ENCODE measurements around the gene CEACAM8.
"Not testable (repeated sequence)": the region's sequence is repeated elsewhere in the genome, so short reads cannot be mapped to it uniquely, and the experiment has no call there.

CEACAM8 gene

DNA sequence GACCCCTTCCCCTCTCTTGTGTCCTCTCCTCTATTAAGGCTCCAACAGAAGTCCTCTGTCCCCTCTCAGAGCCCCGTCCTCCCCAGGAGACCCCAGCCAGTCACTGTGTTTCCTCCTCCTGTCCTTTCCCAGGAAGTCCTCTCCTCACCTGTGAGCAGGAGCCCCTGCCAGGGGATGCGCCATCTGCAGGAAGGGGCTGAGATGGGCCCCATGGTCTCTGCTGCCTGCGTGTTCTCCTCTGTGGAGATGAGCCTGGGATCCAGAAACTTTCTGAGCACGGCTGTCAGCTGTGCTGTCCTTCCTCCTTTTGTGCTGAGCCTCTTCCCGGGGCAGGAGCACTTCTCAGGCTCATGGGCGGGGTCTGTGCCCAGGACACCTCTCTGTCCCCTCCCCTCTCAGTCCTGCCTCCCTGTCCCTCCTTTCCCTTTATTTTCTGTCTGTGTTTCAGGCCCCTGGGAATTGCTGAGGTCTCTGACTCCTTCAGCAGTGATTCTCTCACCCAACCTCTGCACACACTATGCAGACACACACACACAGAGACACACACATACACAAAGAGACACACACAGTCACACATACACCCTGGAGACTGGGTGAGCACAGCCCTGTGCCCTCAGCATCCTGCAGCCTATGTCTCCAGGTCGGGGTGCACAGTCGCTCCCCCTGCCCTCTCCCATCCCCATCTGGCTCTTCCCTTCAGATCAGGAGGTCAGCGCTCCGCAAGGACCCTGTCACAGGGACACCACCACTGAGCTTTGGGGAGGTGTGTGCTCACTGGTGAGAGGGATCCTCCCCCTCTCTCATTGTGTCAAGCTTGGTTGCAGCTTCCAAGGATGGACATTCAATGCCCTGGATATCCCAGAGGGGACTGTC, at the start of gene CEACAM8:
Gene CEACAM8, minus strand, starts transcription at position 308 of the 873 bp plus-strand sequence. Its CDS starts 96 bp downstream, at position 212.
- DNase-seq (ENCODE audit: low spot score): no peak

DNA sequence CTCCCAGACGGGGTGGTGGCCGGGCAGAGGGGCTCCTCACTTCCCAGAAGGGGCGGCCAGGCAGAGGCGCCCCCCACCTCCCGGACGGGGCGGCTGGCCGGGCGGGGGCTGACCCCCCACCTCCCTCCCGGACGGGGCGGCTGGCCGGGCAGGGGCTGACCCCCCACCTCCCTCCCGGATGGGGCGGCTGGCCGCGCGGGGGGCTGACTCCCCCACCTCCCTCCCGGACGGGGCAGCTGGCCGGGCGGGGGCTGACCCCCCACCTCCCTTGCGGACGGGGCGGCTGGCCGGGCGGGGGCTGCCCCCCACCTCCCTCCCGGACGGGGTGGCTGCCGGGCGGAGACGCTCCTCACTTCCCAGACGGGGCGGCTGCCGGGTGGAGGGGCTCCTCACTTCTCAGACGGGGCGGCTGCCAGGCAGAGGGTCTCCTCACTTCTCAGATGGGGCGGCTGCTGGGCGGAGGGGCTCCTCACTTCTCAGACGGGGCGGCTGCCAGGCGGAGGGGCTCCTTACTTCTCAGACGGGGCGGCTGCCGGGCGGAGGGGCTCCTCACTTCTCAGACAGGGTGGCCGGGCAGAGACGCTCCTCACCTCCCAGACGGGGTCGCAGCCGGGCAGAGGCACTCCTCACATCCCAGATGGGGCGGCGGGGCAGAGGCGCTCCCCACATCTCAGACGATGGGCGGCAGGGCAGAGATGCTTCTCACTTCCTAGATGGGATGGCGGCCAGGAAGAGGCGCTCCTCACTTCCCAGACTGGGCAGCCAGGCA, 44.8 kb upstream of the CEACAM8 start:
- DNase-seq (ENCODE audit: low spot score): not testable (repeated sequence)

GRCh38 chr19:42635233-42635539, 40.5 kb upstream of the CEACAM8 start:
- no peak for DNase-seq (ENCODE audit: low spot score)

- peak; percentile 27 for DNase-seq (ENCODE audit: low spot score)
Measured at GRCh38 chr19:42634409-42635232, 39.9 kb upstream of the CEACAM8 start.

DNA sequence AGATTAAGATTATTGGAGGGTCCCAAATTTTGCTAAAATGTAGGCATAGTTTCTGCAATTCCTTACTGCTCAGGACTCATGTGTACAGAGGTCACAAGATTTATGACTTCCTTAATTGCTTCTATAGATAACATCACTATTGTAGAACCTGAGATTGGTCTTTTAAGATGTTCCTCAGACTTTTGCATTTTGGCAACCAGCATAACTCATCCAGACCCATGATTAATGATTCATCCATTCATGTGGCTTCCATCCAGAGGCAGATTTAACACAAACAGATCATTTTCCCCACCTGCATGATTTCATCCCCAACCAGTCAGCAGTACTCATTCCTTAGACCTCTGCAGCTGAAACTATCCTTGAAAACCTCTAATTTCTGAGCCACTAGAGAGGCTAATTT, 34.5 kb upstream of the CEACAM8 start:
- no peak for DNase-seq (ENCODE audit: low spot score)

GRCh38 chr19:42628411-42629140, 33.9 kb upstream of the CEACAM8 start:
- no peak for DNase-seq (ENCODE audit: low spot score)

- no peak for DNase-seq (ENCODE audit: low spot score)
Measured at GRCh38 chr19:42627916-42628315, 33.2 kb upstream of the CEACAM8 start.

- no peak for DNase-seq (ENCODE audit: low spot score)
Measured at GRCh38 chr19:42626181-42626580, 31.5 kb upstream of the CEACAM8 start.

- DNase-seq (ENCODE audit: low spot score): no peak
Measured at GRCh38 chr19:42619271-42619670, 24.5 kb upstream of the CEACAM8 start.

GRCh38 chr19:42613666-42614065, 18.9 kb upstream of the CEACAM8 start:
- DNase-seq (ENCODE audit: low spot score): no peak

DNA sequence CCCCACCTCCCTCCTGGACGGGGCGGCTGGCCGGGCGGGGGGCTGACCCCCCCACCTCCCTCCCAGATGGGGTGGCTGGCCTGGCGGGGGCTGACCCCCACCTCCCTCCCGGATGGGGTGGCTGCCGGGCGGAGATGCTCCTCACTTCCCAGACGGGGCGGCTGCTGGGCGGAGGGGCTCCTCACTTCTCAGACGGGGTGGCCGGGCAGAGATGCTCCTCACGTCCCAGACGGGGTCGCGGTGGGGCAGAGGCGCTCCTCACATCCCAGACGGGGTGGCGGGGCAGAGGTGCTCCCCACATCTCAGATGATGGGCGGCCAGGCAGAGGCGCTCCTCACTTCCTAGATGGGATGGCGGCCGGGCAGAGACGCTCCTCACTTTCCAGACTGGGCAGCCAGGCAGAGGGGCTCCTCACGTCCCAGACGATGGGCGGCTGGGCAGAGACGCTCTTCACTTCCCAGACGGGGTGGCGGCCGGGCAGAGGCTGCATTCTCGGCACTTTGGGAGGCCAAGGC, 15.7 kb upstream of the CEACAM8 start:
- DNase-seq (ENCODE audit: low spot score): not testable (repeated sequence)

GRCh38 chr19:42606660-42607351, 12.1 kb upstream of the CEACAM8 start:
- DNase-seq (ENCODE audit: low spot score): peak; percentile 35

DNA sequence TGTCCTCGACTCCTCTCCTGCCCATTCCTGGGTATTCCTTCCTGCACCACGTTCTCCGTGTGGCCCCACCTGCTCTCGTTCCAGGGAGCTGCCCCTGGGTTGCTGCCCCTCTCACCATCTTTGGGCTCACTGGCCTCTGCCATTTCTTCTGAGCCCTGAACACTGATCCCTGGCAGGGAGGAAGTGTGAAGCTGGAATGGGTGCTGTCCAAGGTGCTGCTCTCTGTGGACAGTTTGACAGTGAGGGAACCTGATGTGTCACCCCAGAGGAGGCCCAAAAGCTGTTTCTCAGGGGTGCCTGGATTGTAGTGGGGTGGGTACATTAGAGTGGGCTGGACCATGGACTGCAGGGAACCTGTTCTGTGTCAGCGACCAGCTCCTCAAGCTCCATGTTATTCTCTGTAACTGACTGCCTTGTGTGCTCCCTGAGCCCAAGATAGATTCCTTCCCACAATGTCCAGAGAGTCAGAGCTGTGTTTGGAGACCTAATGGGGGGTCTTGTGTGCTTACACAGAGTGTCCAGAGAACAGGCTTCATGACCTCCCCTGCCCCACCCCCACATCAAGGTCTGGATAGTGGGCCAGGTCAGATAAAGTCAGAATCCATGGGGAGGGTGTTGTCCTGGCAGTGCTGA, 7.2 kb upstream of the CEACAM8 start:
- no peak for DNase-seq (ENCODE audit: low spot score)

- peak; percentile 34 for DNase-seq (ENCODE audit: low spot score)
Measured at GRCh38 chr19:42596391-42597072, 1.8 kb upstream of the CEACAM8 start.

DNA sequence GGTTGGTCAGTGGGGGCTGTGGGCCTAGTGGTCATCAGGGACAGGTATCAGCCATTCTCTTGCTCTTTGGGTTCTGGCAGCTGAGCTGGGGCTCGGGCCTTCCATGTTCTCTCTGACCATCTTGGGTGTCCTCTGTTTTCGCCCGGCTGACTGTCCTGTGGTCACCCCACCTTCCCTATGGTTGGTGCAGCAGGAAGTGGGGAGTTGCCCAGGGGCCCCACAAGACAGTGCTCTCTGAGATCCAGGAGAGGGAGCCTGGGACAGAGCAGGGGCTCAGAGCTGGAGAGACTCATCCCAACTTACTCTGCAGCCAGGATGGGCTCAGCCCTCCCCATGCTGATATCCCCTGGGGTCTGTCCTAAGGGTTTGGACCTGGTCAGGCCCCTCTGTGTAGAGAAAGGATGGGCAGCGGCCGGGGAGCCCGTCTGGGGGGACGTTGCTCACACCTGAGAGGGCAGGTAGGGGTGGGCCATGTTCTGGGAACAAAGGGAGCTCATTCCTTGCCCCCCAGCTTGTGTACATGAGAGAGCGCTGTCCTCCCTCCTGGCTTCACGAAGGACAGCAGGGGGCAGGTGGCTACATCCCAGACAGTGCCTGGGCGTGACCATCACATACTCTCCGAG, 937 bp upstream of the CEACAM8 start:
- no peak for DNase-seq (ENCODE audit: low spot score)

- DNase-seq (ENCODE audit: low spot score): no peak
Measured at GRCh38 chr19:42589792-42590191, 4.9 kb downstream of the CEACAM8 start.

DNA sequence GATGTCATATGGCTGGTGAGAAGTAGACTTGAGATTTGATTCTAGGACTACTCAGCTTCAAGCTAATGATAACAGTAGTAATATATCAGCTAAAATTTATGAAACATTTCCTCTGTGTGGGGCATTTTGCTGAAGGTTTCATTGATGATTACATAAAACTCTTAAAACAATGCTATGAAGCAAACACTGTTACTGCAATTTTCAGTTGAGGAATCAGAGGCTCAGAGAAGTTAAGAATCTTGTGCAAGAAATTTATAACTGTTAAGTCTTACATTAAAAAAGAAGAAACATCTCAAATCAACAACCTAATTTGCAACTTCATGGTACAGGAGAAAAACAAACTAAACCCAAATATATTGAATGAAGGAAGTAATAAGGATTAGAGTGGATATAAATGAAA, 10.3 kb downstream of the CEACAM8 start:
- no peak for DNase-seq (ENCODE audit: low spot score)

DNA sequence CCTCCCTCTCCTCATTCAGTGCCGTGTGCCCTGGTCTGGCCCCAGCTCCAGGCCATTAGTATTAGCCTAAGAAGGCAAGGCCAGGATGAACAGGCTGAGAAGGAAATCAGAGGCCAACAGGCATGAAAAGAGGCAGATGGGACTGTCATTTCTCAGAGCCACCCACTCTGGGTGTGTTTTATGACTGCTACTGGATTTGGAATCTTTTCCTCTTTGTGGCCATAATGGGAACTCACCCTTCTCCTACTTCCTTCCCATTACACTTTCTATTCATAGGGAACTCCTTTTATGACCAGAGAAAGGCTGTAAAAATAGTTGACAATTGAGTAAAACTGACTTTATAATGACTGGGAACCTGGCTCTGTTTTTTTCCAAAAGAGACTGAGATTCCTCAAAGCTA, 17.7 kb downstream of the CEACAM8 start:
- no peak for DNase-seq (ENCODE audit: low spot score)

DNA sequence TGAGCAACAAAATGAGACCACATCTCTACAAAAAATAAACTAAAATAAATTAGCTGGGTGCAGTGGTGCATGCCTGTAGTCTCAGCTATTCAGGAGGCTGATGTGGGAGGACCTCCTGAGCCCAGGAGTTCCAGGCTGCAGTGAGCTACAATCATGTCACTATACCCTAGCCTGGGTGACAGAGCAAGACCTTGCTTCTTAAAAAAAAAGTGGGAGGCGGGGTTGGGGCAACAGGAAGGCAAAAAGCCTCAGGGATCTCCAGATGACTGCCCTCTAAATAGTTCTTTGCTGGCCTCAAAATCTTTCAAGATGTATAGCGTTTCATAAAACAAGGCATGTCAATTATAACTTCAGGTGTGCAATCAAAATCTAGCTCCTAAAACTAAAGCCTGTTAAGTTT, 18.5 kb downstream of the CEACAM8 start:
- no peak for DNase-seq (ENCODE audit: low spot score)
